NCI-H510A treated with DMSO at 0.1 percent for 48 hours (cell line): Measurements from ENCODE around the gene SKOR1.

ENCODE experiments used
- DNase-seq: peaks from one replicate; lab custom pipeline; 2025; lab: John Stamatoyannopoulos, UW

SKOR1 gene, protein sequence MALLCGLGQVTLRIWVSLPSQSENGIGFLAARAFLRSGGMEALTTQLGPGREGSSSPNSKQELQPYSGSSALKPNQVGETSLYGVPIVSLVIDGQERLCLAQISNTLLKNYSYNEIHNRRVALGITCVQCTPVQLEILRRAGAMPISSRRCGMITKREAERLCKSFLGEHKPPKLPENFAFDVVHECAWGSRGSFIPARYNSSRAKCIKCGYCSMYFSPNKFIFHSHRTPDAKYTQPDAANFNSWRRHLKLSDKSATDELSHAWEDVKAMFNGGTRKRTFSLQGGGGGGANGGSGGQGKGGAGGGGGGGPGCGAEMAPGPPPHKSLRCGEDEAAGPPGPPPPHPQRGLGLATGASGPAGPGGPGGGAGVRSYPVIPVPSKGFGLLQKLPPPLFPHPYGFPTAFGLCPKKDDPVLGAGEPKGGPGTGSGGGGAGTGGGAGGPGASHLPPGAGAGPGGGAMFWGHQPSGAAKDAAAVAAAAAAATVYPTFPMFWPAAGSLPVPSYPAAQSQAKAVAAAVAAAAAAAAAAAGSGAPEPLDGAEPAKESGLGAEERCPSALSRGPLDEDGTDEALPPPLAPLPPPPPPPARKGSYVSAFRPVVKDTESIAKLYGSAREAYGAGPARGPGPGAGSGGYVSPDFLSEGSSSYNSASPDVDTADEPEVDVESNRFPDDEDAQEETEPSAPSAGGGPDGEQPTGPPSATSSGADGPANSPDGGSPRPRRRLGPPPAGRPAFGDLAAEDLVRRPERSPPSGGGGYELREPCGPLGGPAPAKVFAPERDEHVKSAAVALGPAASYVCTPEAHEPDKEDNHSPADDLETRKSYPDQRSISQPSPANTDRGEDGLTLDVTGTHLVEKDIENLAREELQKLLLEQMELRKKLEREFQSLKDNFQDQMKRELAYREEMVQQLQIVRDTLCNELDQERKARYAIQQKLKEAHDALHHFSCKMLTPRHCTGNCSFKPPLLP

GRCh38 chr15:67824976-67825880 lies at the start of gene SKOR1:
Gene SKOR1, plus strand, starts transcription at chr15:67825509. Its CDS starts 94 bp downstream, at chr15:67825603.
- DNase-seq = no peak

DNA sequence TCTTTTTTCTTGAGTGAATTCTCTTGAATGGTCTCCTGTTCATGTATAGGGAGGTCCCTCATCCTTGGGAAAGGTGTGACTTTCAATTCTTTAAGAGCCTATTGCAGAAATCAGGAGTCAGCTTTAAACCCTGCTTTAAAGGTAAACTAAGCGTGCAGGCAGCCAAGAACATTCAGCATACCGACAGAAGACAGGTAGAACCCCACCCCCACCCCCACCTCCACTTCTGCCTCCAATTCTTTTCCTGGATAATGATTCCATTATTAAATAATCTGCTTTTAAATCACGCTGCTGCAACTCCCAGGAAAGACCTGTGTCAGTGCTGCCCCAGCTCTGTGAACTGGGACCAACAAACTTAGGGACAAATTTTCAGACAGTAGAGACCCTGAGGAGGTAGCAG lies 49.3 kb upstream of the SKOR1 start:
- DNase-seq = no peak

- no peak for DNase-seq
These were observed 48.7 kb upstream of the SKOR1 start for GRCh38 chr15:67776600-67776999.

- DNase-seq = no peak
These were observed 48.2 kb upstream of the SKOR1 start for GRCh38 chr15:67777071-67777470.

DNA sequence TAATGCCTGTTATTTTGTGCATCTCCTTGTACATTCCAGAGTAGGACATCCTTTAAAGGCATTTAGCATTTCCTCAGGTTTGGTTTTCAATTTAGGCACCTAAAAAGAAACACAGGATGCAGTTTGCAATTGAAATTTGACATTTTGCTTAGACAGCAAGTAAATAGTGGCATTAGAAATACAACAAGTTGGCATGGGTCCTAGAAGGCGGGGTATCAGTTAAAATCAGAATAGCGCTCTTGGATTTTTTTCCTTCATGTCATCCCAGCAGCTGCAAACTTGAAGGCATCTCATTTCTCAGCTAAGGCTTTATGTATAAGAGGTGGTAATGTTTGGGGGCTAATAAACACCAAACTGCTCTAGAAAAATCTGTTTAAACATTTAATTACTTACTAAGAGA lies 47.5 kb upstream of the SKOR1 start:
- DNase-seq = no peak

DNA sequence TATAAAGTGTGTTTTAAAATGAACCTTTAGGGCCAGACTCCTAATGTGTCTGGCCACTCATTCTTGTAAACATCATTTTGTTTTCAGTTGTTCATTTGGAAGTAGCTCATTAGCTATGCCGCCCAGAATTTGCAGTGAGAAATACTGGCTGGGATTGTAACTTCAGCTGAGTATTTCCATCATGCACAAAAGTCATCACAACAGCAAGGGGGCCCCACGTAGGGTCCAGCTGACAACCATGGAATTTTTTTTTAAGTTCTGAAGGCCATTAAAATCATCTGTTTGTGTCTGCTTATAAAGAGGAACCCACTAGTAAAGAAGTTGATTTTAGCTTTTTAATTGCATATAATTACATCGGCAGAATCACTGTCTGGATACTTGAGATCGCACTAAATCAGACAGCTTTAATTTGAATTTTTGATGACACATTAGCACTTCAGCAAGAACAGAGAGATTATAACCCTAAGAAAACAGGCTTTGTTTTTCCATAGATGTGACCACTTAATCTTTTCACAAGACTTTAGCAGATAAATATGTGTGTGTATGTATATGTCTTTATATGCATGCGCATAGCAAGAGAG lies 46.3 kb upstream of the SKOR1 start:
- no peak for DNase-seq

- no peak for DNase-seq
These were observed 45.7 kb upstream of the SKOR1 start for GRCh38 chr15:67779549-67780111.

- DNase-seq = no peak
These were observed 44.2 kb upstream of the SKOR1 start for GRCh38 chr15:67781061-67781460.

DNA sequence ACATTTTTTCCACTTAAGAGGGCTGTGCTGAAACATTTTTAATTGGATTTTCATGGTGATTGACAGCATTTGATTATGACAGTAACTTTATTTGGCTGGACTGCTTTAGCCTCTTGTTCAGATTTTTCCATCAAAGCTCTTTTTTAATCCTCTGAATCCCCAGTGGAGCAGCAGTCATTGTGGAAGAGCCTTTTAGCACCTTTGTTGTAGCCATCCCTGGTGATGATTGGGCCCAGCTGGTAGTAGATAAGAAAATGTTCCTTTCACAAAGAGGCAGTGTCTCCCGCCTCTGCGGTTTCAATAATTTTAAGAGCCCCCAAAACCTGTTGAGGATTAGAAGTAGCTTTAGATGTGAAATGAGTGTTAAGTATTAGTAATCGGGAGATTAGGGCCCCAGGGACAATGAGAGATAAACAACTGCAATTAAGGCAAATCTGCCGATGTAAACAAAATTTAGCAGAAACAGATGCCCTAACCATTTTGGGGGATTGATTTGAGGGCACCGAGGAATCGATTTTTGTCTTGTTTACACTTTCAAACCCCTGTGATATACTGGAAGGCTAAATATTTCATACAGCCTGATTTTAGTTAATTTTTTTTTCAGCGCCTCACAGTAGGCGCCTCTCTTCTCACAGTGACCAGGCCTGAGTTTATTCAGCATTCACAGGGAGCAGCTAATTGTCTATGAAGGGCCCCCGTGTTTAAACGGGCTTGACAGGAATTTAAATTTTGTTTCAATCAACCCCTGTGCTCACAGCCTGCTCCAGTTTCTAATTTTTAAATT lies 43.2 kb upstream of the SKOR1 start:
- DNase-seq = no peak

GRCh38 chr15:67782691-67782991 lies 42.7 kb upstream of the SKOR1 start:
- no peak for DNase-seq

- peak; percentile 36 for DNase-seq
These were observed 42.0 kb upstream of the SKOR1 start for GRCh38 chr15:67783303-67783702.

DNA sequence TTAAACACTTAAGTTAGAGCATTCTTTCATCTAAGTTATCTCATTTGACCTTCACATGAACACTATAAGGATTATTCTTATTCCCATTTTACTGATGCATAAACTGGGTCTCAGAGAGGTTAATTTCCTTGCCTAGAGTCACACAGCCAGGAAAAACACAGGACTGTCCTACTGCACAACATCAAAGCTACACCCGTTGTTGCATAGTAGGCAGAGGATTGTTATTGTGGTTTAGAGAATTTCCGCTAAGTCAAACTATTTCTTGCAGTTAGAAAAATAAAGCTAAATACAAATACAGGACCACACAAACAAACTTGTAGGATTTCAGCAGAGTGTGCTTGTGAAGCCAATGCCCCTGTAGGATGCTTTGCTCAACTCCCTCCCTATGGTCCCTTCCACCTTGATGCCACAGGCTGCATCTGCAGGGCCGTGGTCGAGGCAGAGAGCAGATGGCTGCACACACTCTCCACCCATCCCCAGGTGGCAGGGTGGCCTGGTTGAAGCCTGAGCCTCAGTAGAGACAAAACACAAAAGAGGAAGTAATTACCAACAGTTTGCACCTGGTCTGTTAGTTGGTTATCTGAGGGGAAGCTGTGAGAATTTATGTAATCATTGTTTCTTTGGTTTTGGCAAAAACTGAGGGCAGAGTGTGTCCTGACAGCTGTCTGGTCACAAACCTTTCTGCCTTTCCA lies 41.1 kb upstream of the SKOR1 start:
- DNase-seq = peak; percentile 4

DNA sequence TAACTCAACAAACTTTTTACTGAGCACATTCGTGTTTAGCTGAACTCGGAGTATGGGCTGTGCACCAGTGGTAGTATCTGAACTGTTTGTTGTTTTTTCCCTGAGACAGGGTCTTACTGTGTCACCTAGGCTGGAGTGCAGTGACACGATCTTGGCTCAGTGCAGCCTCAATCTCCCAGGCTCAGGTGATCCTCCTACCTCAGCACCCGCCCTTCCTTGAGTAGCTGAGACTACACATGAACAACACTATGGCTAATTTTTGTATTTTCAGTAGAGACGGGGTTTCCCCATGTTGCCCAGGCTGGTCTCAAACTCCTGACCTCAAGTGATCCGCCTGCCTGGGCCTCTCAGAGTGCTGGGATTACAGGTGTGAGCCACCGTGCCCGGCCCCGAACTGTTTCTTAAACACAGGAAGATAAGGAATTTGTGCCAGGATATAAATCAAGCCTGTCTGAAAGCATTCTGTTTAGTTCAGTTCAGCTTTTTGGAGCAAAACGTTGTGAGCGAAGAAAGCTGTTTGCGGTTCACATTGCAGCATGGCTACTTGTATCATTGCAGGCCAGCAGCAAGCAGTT lies 40.4 kb upstream of the SKOR1 start:
- DNase-seq = no peak

- DNase-seq = peak; percentile 1
These were observed 39.9 kb upstream of the SKOR1 start for GRCh38 chr15:67785431-67785830.

- DNase-seq = no peak
These were observed 38.7 kb upstream of the SKOR1 start for GRCh38 chr15:67786646-67787045.

GRCh38 chr15:67788986-67789385 lies 36.3 kb upstream of the SKOR1 start:
- no peak for DNase-seq

- no peak for DNase-seq
These were observed 34.5 kb upstream of the SKOR1 start for GRCh38 chr15:67790610-67791319.

DNA sequence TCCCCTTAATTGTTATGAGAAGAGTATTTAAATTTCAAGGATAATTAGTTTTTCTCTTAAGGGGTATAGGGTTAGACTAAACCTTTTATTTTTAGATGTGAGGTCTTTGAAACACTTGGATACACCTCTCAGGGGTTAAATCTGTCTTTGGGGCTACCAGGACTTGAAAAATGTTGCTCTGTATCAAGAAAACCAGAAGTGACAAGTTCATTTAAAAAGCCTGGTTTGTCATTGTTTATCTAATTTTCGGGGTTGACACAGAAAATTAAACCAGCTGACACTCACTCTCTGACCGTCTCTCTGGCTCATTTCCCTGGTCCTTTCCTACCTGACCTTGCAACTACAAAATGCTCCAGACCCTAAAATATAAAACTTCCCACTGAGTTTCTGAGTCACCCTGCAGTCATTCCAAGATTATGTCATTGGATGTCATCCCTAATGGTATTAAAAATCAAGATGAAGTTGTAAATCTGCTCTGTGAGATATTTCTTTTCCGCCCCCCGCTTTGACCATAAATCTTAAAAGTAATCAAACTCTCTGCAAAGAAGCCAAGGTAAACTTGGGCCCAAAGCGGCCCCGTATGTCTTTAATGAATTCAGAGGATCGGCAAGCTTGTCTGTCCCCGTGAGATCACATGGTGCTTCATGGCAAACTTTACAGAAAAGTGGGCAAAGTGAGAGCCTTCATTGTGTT lies 32.9 kb upstream of the SKOR1 start:
- DNase-seq = no peak
